GM18511 (cell line): ENCODE results near the gene ZFP36L1.
A peak's percentile ranks its signal among the peaks of the same experiment; 100 is the strongest.

Source experiments
- ATAC-seq: cut with Tn5 transposase; IDR thresholded peaks from one replicate; pipeline ENCODE4 v1.9.1; 2021; ENCODE audit warnings: mild to moderate bottlenecking, moderate library complexity; ENCODE audit not compliant: unreplicated experiment

The ZFP36L1 gene

DNA sequence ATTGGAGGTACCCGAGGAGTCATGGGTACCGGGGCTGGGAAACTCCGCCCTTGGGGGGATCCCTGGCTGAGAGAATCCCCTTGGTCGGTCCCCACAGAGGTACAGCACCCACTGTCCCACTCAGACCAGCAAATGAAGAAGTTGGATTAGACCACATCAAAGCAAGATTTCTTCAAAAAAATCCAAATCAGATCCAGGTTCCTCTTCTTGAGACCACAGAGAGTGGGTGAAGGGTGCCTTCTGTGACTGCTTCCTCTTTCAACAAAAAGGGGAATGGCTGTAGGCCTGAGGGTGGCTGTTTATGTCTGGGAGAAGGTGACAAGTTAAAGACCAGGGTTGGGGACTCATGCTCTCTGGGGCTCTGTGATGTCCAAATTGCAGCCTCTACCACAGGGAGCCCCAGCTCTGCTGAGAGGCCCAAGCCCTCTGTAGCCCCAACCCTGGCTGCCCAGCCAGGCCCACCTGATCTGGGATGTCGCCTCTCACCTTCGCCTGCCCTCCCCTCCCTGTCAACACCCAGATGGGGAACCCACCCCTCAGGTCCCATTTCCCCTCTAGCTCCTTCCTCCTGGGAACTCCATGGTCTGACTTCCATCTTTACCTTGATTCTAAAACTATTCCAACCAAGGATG lies 50.9 kb downstream of the ZFP36L1 start:
- peak; percentile 92 for ATAC-seq

DNA sequence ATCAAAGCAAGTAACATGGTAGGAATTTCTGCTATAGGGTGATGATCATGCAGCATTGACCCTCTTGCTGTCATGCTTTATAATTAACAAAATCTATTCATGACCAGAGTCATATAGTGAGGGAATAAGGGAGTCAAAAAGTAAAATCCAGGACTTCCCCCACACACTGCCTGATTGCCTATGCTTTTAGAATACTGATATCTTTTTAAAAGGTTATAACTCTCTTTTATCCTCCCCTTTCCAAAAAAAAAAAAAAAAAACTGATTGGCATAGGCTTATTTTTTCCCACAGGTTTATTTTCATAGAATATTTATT lies 51.4 kb downstream of the ZFP36L1 start:
- no peak for ATAC-seq

DNA sequence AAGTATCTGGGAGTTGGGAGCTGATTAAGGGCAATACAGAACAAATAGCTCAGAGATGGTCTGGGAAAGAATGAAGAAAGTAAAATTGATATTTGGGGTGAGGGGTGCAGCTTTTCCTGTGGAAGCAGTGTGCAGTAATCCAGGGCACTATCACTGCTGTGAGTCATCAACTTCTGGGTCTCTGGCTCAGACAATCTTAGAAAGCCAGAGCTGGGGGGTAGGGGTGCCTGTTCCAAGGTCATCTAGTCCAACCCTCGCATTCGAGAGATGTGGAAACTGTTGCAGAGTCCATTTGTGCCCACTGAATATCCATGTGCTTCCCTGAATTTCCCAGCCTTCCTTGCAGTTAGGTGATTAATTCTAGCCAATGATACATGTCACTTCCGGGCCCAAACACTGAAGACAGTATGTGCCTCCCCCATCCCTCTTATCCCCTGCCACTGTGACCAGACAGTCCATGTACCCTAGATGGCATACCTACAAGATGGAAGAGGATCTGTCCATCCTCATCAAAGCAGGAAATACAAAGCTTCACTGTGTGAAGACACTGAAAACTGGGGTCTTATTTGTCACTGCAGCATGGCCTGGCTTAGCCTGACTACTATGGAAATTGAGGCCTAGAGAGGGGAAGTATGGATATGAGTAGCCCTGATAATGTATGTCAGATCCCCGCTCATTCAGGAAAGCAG lies 51.9 kb downstream of the ZFP36L1 start:
- no peak for ATAC-seq

DNA sequence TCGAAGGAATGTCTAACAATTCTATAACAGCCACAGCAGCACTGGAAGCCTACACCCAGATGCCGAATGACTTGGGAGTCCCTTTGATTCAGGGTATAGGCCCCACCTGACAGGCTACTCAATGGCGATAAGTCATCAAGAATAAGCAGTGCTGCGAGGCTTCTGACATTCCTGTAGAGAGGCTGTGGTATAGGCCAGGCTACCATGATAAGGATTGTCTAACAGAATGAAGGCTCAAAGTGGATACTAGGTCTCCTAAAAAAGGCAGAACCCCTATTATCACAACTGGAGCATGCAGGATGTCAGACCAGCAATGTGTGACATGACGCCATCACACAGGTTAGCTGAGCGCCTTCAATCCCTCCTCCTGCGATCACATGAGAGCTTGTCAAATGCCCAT lies 53.2 kb downstream of the ZFP36L1 start:
- no peak for ATAC-seq

DNA sequence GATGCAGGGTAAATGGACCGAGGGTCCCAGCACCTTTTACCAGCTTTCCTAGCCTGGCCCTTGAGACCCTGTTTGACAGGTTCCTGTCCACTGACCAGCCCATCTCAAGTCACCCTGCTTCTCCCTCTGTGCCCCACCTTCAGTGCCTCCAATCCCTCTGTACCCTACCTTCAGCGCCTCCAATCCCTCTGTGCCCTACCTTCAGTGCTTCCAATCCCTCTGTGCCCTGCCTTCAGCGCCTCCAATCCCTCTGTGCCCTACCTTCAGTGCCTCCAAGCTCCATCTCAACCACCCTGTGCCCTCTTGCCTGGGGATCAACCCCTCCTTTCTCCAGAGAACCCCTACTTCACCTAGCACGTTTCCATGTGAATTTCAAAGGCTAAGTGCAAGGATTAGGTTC lies 54.3 kb downstream of the ZFP36L1 start:
- no peak for ATAC-seq
